ENCODE measurements around the gene FRMPD4. TPM values are rescaled to one million over a fixed set of nuclear protein-coding genes. Genes with fewer than 3 reads are reported as not detected.

Gene FRMPD4
- total RNA-seq, 1 experiment from 2014 or later, result 0.24 TPM

GRCh38 chrX:12441381-12442128, 303.3 kb downstream of the FRMPD4 start:
- H3T11ph ChIP-seq (ENCODE audit: low read length), result no peak overlapping the region
- H3K9me3 ChIP-seq (ENCODE audit: control insufficient read depth, low read depth, low read length), result peaks cover 6% of the 10 kb centered on the region
- no peak overlapping the region for H3K27ac ChIP-seq (ENCODE audit: insufficient read length, low read depth, low read length)
- H3K56ac ChIP-seq (ENCODE audit: insufficient read length, low read depth, low read length), result no peak overlapping the region
- H2BK12ac ChIP-seq (ENCODE audit: insufficient read length, low read depth, low read length), result no peak overlapping the region
- H4K8ac ChIP-seq (replicated peaks; ENCODE audit: insufficient read length, low read depth, low read length), result no peak overlapping the region
- H2BK5ac ChIP-seq (ENCODE audit: insufficient read length, low read length), result no peak overlapping the region
- H3K79me1 ChIP-seq (ENCODE audit: insufficient read depth, low read depth, low read length, poor library complexity, severe bottlenecking), result no peaks in the 10 kb centered on the region
- Mint-ChIP-seq H3K9me3 (peaks cover 46 to 72% of the 10 kb centered on the region in 2 experiments), H3K36me3 (ENCODE audit: insufficient read depth in 1 of 3, low read depth in 3 of 3) (no peaks in the 10 kb centered on the region; a peak in 2 of 7 replicates), H3K27me3 (ENCODE audit: low read depth) (no peaks in the 10 kb centered on the region), H3K4me1 (peaks cover 18 to 32% of the 10 kb centered on the region in 2 experiments), H3K4me3 (no peak overlapping the region), H3K27ac (no peak overlapping the region; a peak in 1 of 7 replicates)
- no peak overlapping the region for H3K23ac ChIP-seq (ENCODE audit: insufficient read length, low read depth, low read length)
- H3K14ac ChIP-seq (ENCODE audit: insufficient read depth, low read length), result no peak overlapping the region
- H3K79me2 ChIP-seq (ENCODE audit: insufficient read depth, low read length), result no peaks in the 10 kb centered on the region
- H2BK15ac ChIP-seq (ENCODE audit: low read depth, low read length), result no peak overlapping the region
- no peak overlapping the region for H2AK5ac ChIP-seq (ENCODE audit: insufficient read length, low read length)
- DNase-seq, result no peak
- no CpG with 5 or more reads among the region's 3 CpGs for WGBS (ENCODE audit: extremely low coverage, insufficient read length, low lambda C conversion rate)
- H2AFZ ChIP-seq (ENCODE audit: low read length), result no peak overlapping the region
- H3K9ac ChIP-seq (ENCODE audit: extremely low read depth, insufficient read length, low read length), result no peak overlapping the region
- no peaks in the 10 kb centered on the region for H3K23me2 ChIP-seq (ENCODE audit: insufficient read length, low read depth, low read length, poor library complexity, severe bottlenecking)
- H3K4me1 ChIP-seq (ENCODE audit: insufficient read depth, low read length), result peaks cover 5% of the 10 kb centered on the region; the same call in 1 of the 2 replicates
- no peaks in the 10 kb centered on the region for H3K27me3 ChIP-seq (ENCODE audit: insufficient read depth, low read length)
- H4K20me1 ChIP-seq (ENCODE audit: control insufficient read depth, insufficient read depth, insufficient read length), result no peaks in the 10 kb centered on the region
- no peak overlapping the region for H2BK120ac ChIP-seq (ENCODE audit: low read depth, low read length, poor library complexity, severe bottlenecking)
- H3K18ac ChIP-seq (ENCODE audit: insufficient read length, low read depth, low read length), result no peak overlapping the region
- TF ChIP-seq CTCF (conservative IDR thresholded peaks at IDR 0.05), result no peak
- H2BK20ac ChIP-seq (ENCODE audit: low read depth, low read length, poor library complexity, severe bottlenecking), result no peak overlapping the region
- no peak overlapping the region for H3K4ac ChIP-seq (ENCODE audit: low read depth, low read length)
- no peak overlapping the region for H4K5ac ChIP-seq (ENCODE audit: insufficient read length, low read depth, low read length)
- H4K91ac ChIP-seq (ENCODE audit: insufficient read length, low read depth, low read length), result no peak overlapping the region
- H3K4me2 ChIP-seq (ENCODE audit: insufficient read depth, insufficient read length, low read length), result no peak overlapping the region

Data from H9 (cell line).